GM12892 (cell line): ENCODE results near the gene ZFYVE28.

ENCODE experiments used
- DNase-seq: peaks from one replicate; pipeline ENCODE4 v3.0.0; 2011; ENCODE audit not compliant: insufficient read length
- FAIRE-seq: peaks from 2 replicates; lab custom pipeline; 2011; peaks lifted over from hg19 to GRCh38; lab: Jason Lieb, UNC
- POLR2A ChIP-seq: IDR thresholded peaks from 2 replicates; pipeline ENCODE4 v1.6.1; 2011; ENCODE audit warnings: low read depth, low read length, control low read depth
- POLR2AphosphoS5 ChIP-seq: IDR thresholded peaks from 2 replicates; pipeline ENCODE4 v1.6.1; 2011; ENCODE audit warnings: low read depth, low read length, control low read depth
- TAF1 ChIP-seq: IDR thresholded peaks from 2 replicates; pipeline ENCODE4 v1.6.1; 2011; ENCODE audit warnings: low read depth, mild to moderate bottlenecking, control low read depth, low read length, borderline replicate concordance

ZFYVE28 gene

GRCh38 chr4:2332201-2332975 lies 86.1 kb downstream of the ZFYVE28 start:
- TF ChIP-seq POLR2AphosphoS5 = no peak
- TF ChIP-seq TAF1 = no peak
- no peak for TF ChIP-seq POLR2A
- FAIRE-seq (no peak), DNase-seq (no peak)

DNA sequence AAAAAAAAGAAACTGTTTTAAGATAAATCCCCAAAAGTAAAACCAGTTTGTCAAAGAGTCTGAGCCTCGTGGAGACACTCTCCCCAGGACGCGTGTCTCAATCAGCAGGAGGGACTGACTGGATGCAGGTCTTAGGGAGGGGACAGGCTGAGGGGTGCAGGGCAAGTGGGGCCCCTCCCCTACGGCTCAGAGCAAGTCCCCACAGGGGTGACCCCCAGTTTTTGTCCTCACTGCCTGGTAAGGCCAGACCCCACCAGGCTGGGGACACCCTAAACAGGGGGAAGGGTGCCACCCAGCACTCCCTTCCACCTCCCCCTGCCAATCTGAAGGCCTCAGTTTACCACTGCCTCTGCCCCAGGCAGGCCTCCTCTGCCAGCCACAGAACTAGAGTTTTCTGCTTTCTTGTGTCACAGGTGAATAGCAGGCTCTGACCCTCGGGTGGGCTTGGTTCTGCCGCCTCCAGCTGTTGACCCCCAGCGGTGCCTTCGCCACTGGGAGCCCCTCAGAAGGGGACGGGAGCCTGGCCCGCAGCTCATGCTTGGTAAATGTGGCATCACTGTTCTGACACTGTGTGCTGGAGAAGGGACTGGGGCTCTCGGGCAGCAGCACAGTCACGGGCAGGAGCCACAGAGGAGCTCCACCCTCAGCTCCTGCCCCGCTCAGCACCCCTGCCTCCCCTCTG lies 86.8 kb downstream of the ZFYVE28 start:
- FAIRE-seq (no peak), DNase-seq (no peak)
- TF ChIP-seq POLR2A (no peak), POLR2AphosphoS5 (no peak), TAF1 (no peak)

GRCh38 chr4:2331043-2331420 lies 87.4 kb downstream of the ZFYVE28 start:
- TF ChIP-seq TAF1 = no peak
- no peak for TF ChIP-seq POLR2A
- no peak for TF ChIP-seq POLR2AphosphoS5
- FAIRE-seq = no peak
- no peak for DNase-seq

GRCh38 chr4:2330091-2331042 lies 88.1 kb downstream of the ZFYVE28 start:
- no peak for TF ChIP-seq TAF1
- TF ChIP-seq POLR2A = no peak
- TF ChIP-seq POLR2AphosphoS5 = no peak
- FAIRE-seq (no peak), DNase-seq (no peak)

- TF ChIP-seq POLR2AphosphoS5 (no peak), TAF1 (no peak), POLR2A (no peak)
- DNase-seq (no peak), FAIRE-seq (no peak)
Observed at GRCh38 chr4:2327579-2327978, 90.9 kb downstream of the ZFYVE28 start.

DNA sequence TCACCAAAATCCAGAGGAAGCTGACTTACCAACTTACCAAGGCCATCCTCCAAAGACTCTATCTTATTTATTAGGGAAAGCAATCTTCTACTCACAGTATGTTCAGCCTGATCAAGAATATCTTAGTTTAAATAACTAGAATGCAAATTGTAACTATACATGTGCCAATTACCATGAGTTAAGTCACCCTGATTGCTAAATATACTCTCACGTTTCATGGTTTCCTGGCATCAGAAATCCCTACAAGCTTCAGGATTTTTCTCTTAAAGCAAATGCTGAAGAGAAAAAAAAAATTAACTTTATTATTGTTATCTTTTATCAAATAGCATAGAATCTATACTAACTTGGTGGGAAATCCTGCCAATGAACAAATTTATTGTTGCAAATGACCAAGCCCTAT lies 93.6 kb downstream of the ZFYVE28 start:
- TF ChIP-seq POLR2AphosphoS5 (no peak), POLR2A (no peak), TAF1 (no peak)
- DNase-seq (no peak), FAIRE-seq (no peak)

- no peak for FAIRE-seq
- TF ChIP-seq TAF1 (no peak), POLR2AphosphoS5 (no peak), POLR2A (no peak)
- DNase-seq = no peak
Observed at GRCh38 chr4:2322841-2323240, 95.6 kb downstream of the ZFYVE28 start.

GRCh38 chr4:2322227-2322626 lies 96.2 kb downstream of the ZFYVE28 start:
- DNase-seq = no peak
- FAIRE-seq = no peak
- TF ChIP-seq POLR2AphosphoS5 (no peak), POLR2A (no peak), TAF1 (no peak)

DNA sequence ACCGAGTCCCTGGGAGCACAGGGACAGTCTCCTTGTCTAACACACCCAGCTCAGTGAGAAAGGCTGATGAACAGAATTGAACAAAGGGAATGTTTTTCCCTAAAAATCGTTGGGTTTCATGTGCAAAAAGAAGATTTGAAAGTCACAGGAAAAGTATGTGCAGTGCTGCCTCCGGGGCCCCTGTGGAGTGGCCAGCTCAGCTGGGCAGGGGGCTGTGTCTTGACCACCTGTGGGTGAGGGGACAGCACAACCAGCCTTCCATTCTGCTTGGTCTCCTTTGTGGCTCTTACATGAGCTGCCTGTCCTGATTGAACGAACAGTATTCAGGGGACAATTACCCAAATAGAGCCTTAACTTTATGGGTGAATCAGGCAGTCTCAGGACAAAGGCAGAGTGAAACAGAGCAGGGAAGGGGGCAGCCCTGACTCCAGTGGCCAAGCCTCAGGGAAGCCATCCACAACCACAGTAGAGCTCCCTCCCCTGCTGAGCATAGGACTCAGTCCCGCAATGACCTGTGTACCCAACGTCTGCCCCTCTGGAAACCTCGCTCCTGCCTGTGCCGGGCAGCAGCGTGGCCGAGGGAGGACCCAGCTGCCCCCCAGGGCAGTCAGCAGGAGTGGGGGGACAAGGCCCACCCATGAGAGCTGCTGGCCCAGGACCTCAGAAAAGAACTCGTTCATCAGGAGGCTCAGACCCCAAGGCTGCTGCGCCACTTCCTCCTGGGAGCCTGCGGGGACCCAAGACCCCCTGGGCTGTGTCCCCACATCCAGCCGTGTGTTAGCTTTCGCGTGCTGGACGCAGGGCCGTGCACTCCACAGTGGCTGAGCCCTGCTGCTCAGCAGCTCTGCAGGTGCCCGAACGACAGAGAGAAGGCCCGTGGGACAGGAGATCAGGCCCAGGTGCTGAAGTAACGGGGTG lies 96.9 kb downstream of the ZFYVE28 start:
- TF ChIP-seq TAF1 (no peak), POLR2A (no peak), POLR2AphosphoS5 (no peak)
- FAIRE-seq (no peak), DNase-seq (no peak)

- DNase-seq = no peak
- TF ChIP-seq TAF1 = no peak
- no peak for TF ChIP-seq POLR2A
- TF ChIP-seq POLR2AphosphoS5 = no peak
- FAIRE-seq = no peak
Observed at GRCh38 chr4:2320746-2321145, 97.7 kb downstream of the ZFYVE28 start.

DNA sequence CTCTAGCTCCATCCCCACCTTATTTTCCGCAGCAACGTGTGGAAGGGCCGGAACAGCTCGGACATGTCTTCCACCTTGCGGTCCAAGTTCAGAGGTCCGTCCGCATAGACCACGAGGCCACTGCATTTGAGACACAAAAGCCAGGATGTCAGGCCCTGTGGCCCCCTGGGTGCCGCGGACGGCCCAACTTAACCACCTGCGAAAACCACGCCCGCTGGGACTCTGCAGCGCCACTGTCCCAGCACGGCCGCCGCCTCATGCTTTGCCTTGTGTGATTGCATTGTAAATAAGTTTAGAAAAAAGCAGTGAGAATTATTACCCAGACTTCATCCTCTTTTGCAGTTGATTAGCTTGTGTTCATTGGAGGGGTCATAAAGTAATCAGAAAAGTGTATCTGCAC lies 98.3 kb downstream of the ZFYVE28 start:
- TF ChIP-seq TAF1 (no peak), POLR2AphosphoS5 (no peak), POLR2A (no peak)
- FAIRE-seq (no peak), DNase-seq (no peak)

GRCh38 chr4:2318885-2319284 lies 99.6 kb downstream of the ZFYVE28 start:
- FAIRE-seq (no peak), DNase-seq (no peak)
- TF ChIP-seq POLR2AphosphoS5 (no peak), POLR2A (no peak), TAF1 (no peak)
